Left kidney (tissue), 8 donors: ENCODE data around the gene LSM5. TPM values are rescaled to one million over a fixed set of nuclear protein-coding genes. Genes with fewer than 3 reads are reported as not detected.
A peak's percentile ranks its signal among the peaks of the same experiment; 100 is the strongest.

Experiments used
- DNase-seq: peaks from one replicate; pipeline ENCODE4 v3.0.0-alpha.2; 2013
- long read RNA-seq, 8 donors: transcript quantifications; one replicate each; lab custom pipeline, GENCODE V29; 2026
- polyA plus RNA-seq: library from polyadenylated mRNA; unstranded; fragments of 120-200 nt; gene quantifications from one replicate; pipeline ENCODE4 v1.2.1, GENCODE V29; 2013; ENCODE audit not compliant: insufficient read length

Gene LSM5
- 93.5 TPM for polyA plus RNA-seq
- long read RNA-seq, donor 1, transcript LSM5-208 (5 exons, 2,258 nt), result major isoform, 53 of 78 reads
- long read RNA-seq, donor 1, partial matches to known transcripts, result 15 of 78 reads
- long read RNA-seq, donor 1, other reads (novel, unspliced or antisense), result 0 of 78 reads
- long read RNA-seq, donor 2, transcript LSM5-208 (5 exons, 2,258 nt), result major isoform, 45 of 58 reads
- long read RNA-seq, donor 2, partial matches to known transcripts, result 8 of 58 reads
- long read RNA-seq, donor 2, other reads (novel, unspliced or antisense), result 0 of 58 reads
- long read RNA-seq, donor 3, transcript LSM5-208 (5 exons, 2,258 nt), result major isoform, 45 of 61 reads
- long read RNA-seq, donor 3, partial matches to known transcripts, result 12 of 61 reads
- long read RNA-seq, donor 3, other reads (novel, unspliced or antisense), result 0 of 61 reads
- long read RNA-seq, donor 4, transcript LSM5-208 (5 exons, 2,258 nt), result major isoform, 12 of 18 reads
- long read RNA-seq, donor 4, partial matches to known transcripts, result 6 of 18 reads
- long read RNA-seq, donor 4, other reads (novel, unspliced or antisense), result 0 of 18 reads
- long read RNA-seq, donor 5, transcript LSM5-208 (5 exons, 2,258 nt), result major isoform, 128 of 153 reads
- long read RNA-seq, donor 5, transcript LSM5-204 (5 exons, 740 nt), result minor isoform, 5 of 153 reads
- long read RNA-seq, donor 5, partial matches to known transcripts, result 6 of 153 reads
- long read RNA-seq, donor 5, other reads (novel, unspliced or antisense), result 6 of 153 reads
- long read RNA-seq, donor 6, transcript LSM5-204 (5 exons, 740 nt), result minor isoform, 6 of 93 reads
- long read RNA-seq, donor 6, transcript LSM5-208 (5 exons, 2,258 nt), result major isoform, 77 of 93 reads
- long read RNA-seq, donor 6, partial matches to known transcripts, result 0 of 93 reads
- long read RNA-seq, donor 6, other reads (novel, unspliced or antisense), result 7 of 93 reads
- long read RNA-seq, donor 7, transcript LSM5-208 (5 exons, 2,258 nt), result major isoform, 101 of 129 reads
- long read RNA-seq, donor 7, partial matches to known transcripts, result 7 of 129 reads
- long read RNA-seq, donor 7, other reads (novel, unspliced or antisense), result 9 of 129 reads
- long read RNA-seq, donor 8, transcript LSM5-208 (5 exons, 2,258 nt), result major isoform, 22 of 27 reads
- long read RNA-seq, donor 8, partial matches to known transcripts, result 0 of 27 reads
- long read RNA-seq, donor 8, other reads (novel, unspliced or antisense), result 0 of 27 reads

DNA sequence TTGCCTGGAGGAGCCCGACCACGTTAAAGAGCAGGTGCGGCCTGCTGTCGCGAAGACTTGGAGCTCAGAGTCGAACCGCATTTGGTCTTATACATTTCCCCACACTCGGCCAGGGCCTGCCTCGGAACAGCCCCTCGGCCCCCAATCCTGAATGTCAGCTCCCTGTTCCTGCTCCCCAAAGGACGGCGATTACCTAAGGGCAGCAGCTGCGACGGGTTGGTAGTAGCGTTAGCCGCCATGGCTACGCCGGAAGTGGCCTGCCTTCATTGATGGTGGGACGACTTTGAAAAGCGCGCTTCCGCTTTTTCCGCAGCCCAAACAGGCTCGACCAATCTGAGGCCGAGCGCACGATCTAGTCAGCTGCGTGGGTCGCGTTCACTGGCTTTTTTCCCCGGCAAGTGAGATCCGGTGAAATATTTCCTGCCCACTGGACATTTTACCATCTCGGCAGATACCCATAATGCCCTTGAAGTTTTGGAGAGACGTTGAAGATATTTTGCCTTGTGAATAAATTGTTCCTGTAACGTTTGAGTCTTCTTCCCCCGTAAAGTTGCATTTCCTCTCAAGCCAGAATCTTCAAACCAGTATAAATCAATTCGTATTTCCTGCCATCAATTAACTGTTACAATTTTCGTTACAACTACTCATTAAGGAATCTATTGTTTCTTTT lies at the start of gene LSM5:
LSM5 (minus strand) TSS at position 254 of the 670 bp plus-strand sequence; CDS start at position 239, 15 bp downstream.
- peak; percentile 93 for DNase-seq

DNA sequence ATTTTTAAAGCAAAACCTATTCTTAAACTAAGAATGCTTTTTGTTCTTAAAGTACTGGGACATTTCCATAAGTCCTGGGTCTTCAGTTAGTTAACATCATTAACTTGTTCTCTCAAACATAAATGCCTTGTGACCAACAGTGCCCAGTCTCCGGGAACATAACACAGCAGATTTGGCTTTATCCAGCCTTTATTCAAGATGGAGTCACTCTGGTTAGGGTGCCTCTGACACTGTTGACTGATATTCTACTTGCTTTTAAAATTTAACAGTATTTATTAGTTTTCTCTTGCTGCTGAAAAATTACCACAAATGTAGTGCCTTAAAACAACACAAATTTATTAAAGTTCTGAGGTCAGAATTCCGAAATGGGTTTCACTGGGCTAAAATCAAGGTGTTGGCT lies 49.2 kb upstream of the LSM5 start:
- no peak for DNase-seq

DNA sequence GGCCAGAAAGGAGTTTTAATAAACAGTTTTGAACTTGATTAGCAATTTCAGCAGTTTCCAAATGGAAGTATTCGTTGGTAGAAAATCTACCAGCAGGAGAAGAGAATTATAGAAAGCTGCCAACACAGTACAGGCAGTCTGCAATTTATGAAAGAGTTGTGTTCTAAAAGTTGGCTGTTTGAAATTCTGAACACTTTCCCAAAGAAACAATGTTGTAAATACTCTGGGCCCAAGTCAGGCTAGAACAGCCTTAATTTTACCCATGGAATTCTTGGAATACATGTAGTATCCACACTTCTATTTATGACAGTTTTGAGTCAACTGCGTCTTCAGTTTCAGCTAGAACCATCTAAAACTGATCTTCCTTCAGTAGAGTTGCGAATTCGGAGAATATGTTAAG lies 47.6 kb upstream of the LSM5 start:
- DNase-seq, result no peak

DNA sequence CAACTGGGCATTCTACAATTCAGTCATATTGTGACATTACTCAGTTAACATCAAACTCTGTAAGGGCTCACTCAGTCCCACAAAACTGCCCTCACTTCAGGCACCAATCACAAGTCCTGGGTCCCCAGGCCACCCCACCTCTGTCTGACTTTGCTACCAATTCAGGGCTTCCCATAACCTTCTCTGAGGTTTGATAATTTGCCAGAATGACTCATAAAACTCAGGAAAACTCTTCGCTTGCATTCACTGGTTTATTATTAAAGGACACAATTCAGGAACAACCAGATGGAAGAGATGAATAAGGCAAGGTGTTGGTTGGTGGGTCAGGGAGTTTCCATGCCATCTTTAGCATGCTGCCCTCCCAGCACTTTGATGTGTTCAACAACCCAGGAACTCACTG lies 46.4 kb upstream of the LSM5 start:
- no peak for DNase-seq

DNA sequence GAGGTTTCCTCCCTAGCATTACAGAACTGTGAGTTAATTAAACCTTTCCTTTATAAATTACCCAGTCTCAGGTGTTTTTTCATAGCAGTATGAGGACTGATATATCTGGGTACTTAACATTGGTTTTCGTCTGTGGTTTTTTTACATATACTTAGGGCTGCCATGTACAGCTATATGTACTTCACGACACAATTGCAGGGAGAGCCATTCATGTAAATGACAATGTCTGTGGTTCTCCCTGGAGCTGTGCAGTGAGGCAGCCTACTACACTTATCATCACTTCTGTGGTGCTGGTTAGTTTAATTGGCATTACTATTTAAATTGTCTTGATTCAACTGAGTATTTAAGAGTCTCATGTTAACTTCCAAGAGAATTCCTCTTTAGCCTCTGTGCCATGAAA lies 45.8 kb upstream of the LSM5 start:
- DNase-seq, result no peak

DNA sequence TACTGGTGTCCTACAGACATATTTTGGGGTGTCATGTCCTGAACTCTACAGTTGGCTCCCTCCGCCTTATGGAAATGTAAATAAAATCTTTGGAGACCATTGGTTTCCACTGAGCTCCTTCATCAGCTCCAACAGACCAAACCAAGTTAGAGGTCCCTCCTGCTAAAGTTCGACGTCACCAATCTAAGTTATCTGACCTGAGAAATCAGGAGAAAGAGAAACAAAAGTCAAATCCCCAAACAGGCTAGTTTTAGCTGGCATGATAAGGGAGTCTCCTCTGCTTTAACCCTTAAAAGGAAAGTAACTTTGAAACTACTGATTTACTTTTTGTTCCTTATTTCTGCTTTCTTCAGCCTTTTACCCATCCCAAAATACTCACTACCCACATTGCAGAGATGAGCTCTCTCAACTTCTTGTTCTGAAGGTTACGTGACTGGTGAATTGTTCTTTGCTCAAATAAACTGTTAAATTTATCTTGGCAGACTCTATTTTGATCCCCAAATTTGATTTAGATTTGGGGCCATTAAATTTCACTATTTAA lies 45.1 kb upstream of the LSM5 start:
- DNase-seq, result no peak

DNA sequence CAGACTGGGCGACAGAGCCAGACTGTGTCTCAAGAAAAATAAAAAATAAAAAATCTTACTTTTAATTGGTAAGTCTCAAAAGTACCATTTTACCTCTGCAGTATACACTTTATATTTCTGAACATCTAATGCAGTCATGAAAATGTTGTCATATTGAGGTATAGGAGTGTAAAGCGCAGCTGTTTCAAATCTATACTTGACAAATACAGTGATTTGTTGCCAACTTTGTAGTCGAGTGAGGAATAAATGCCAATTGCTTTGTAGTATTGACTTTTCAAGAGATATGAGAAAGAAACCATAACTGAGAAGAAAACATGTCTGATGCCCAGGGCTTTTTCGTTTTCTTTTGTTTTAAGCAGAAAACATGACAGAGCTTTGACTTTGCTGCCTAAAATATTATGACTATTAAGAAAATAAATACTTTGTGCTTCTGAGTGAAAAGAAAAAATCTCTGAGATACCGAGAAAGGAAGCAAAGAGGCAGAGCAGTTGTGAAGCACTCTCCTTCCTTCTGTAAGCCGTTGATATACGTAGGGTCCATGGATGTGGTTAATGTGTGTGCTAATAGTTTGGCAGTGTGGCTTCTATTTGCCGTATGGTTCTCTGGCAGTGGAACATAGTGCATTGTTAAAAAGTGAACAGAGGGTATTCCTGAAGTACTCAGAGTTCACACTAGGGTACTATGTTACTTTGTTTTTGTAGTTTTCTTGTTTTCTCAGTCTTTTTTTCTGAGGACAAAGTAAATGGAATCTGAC lies 43.3 kb upstream of the LSM5 start:
- no peak for DNase-seq

DNA sequence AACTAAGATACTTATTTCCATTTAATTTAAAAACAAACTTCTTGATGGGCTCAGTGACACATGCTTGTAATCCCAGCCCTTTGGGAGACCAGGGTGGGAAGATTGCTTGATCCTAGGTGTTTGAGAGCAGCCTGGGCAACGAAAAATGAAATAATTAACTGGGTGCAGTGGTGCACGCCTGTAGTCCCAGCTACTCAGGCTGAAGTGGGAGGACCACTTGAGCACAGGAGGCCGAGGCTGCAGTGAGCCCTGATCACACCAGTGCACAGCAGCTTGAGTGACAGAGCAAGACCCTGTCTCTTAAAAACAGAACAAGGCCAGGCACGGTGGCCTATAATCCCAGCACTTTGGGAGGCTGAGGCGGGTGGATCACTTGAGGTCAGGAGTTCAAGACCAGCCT lies 42.5 kb upstream of the LSM5 start:
- DNase-seq, result no peak

DNA sequence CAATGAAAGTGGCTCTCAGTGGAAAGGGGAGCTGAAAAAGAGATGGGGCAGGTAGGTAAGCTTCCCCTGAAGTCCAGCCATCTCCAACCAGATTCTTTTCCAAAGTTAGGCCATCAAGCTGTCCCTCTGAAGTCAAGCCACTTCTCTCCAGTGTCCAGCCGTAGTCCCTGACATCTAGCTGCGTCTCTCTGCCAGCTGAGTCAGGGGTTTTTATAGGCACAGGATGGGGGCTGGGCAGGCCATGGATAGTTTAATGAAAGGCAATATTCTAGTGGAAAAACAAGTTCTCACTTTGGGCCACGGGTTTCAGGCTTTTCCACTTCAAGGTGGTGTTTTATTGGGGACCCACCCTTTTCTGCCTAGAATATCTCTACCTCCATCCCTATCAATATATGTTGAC lies 41.9 kb upstream of the LSM5 start:
- no peak for DNase-seq

DNA sequence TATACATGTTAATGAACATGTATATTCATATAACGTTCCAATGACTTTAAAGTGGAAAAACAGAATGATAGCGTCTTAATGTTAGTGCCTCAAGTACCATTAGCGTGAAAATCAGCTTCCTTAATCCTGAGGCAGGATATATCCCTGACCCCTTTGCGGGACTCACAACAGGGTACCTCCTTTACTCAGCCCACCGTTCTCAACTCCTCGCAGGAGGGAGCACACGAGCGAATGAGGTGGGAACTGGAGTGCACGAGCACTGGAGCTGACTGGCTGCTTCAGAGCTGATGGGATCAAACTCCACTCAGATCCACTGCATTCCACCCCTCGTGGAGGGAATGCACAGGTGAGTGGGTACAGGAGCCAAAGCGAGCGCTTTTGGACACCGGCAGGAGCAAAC lies 41.2 kb upstream of the LSM5 start:
- no peak for DNase-seq

DNA sequence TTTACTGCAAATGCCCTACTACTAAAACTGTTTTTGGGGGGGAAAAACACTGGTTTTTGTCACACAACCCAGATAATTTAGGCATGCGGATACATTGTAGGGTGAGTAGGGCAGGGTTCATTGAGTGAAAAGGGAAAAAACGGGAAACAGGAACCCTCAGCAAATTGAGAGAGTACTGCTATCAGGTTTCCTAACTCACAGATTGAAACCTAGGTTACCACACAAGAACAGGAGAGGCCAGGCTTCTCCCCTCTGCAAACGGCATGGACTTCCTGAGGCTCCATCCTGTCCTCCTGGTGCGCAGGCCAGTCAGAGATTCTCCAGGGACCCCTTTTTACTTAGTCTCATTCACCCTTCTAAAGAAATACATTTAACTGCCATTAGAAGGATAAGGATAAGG lies 35.7 kb upstream of the LSM5 start:
- no peak for DNase-seq

DNA sequence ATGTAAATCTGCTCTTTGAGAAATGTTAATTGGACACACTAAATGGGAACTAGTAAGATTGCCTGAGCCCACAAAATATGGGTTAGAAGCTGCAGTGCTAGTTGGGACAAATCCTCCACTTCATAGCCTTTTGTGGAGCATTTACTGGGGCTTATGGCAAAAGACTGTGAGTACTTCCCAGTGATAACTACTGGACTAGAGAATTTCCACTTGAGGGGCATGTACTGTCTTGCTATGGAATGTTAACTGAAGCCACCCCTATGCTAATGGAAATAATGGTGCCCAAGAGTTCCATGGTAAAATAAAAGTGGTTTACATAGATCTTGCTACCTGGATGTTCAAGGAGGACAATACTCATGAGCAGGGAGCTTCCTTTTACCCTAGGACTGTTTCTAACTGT lies 34.5 kb upstream of the LSM5 start:
- no peak for DNase-seq

DNA sequence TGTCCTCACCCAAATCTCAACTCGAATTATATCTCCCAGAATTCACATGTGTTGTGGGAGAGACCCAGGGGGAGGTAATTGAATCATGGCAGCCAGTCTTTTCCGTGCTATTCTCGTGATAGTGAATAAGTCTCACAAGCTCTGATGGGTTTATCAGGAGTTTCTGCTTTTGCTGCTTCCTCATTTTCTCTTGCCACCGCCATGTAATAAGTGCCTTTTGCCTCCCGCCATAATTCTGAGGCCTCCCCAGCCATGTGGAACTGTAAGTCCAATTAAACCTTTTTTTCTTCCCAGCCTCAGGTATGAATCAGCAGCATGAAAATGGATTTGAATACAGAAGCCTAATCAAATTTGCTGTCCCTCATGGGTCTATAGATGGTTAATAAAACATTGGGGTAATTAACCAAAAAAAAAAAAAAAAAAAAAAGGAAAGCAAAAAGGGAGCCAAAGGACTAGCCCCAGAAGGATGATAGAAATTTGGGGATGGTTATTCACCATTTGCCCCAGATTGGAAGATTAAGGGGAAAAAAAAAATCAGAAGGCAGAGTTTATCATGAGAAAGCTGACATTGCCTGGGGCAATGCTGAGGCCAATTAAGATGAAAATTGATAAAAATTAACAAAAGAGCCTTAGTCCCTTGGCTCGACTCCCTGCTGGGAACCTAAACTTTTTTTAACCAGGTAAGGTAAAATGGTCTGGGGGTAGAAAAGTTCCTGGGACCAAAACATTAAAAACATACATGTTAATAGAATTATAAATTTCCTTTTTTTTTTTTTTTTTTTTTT lies 32.8 kb upstream of the LSM5 start:
- DNase-seq, result no peak

DNA sequence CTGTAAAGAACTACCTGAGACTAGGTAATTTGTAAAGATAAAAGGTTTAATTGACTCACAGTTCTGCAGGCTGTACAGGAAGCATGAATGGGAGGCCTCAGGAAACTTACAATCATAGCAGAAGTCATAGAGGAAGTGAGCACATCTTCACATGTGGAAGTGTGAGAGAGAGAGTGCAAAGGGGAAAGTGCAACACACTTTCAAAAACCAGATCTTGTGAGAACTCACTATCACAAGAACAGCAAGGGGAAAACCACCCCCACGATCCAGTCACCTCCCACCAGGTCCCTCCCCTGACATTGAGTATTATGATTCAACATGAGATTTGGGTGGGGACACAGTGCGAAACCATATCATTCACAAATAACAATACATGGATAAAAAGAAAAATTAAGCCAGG lies 29.6 kb upstream of the LSM5 start:
- DNase-seq, result no peak

DNA sequence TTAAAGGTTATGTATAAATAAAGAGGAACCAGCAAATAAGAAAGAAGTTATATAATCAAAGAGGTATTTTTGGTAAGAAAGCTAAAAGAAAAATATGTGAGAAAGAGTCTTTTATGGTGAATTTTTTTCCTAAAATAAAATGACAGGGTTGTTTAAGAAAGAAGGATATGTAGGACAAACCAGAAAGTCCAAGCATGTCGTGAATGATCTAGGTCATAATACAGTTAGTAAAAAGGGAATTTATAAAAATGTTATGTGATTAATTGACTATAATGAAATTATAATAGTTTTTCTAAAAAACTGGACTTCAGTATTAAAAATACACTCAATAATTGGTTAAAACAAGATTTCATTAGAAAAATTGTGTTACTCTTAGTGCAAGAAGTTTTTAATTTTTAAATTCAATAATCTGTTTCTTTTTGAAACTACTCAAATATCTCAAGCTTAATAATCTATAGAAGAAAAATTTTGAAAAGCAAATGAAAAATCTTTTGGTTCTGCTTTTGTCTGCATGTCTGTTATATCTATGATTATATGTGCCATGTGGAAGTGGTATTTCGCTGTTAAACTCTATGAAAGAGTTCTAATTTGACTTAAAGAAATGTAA lies 28.5 kb upstream of the LSM5 start:
- DNase-seq, result peak; percentile 34

DNA sequence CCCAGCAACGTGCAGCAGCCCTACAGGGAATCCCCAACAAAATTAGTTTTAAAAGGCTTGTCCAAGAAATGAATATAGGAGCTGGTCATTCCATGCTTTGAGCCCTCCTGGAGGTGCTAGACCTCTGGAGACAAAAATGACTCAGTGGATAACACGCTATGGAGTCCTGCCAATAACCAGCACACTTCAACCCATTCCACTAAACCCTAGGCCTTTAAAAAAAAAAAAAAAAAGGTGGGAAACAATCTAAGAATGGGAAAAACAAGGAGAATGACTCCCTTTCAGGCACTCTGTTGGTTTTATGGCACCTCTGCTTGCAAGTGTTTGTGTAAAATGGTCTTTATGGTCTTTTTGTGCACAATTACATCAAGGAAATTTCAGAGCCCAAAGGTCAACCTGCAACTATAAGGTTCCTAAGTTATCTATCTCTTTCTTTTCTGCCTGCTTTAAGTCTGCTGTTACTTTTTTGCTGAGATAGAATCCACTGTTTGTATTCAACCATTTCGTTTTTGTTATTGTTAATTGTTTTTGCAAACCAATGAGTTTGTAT lies 26.4 kb upstream of the LSM5 start:
- DNase-seq, result no peak

DNA sequence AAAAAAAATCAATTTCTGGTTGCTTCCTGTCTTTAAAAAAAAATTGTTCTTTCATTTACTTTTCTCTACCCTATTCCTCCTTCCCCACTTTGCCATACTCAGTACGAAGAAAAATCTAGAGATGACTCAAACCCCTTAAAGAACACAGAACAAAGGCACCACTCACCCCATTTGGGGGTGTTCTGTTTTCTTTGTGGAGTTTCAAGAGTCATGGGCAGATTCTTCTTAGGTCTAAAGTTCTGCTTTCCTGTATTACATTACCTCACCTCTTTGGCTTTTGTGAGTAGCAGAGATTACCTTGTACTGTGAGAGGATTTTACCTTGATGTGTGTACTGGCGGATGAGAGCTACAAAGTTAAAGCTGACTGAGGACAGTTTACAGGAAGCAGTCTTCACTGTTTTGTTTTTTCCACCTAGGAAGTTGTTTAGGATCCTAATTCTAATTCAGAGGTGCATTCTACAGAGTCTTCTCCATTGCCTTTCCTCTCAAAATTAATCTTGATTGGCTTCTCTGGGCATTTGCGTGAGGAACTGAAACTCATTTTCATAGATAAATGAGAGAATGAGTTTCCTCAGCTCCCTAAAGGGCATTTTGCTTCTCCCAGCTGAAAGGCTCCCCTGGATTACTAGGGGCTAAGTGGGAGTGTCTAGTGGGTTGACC lies 25.8 kb upstream of the LSM5 start:
- no peak for DNase-seq

DNA sequence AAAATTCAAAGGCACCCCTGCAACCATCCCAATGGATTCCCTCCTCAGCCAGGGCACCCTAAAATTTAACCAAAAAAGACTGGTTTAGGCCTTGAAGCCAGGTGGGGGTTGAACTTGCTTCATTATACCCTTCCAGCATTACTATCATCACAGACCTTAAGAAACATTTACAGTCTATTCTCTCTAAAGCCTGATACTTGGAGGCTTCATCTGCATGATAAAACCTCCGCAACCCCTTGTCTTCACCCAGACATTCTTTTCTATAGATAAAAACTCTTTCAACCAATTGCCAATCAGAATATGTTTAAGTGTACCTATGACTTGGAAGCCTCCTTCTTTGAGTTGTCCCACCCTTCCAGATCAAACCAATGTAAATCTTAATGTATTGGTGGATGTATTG lies 23.0 kb upstream of the LSM5 start:
- DNase-seq, result no peak

DNA sequence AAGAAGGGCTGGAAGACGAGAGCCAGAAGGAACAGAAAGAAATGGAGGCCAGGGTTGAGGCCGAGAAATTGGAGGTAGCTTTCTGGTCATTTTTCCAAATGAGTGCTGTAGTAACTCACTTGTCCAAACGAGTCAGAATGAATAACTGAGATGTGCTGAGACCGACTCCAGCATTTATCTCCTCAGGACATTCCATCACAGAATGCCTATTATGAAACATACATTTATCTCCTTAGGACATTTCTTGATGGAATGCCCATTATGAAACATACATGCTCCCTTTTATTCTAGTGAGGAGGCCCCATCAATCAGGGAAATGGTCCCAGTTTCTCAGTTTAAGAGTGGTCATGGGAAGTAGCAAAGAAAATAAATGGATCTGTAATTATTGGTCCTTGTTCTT lies 21.6 kb upstream of the LSM5 start:
- no peak for DNase-seq
